22Rv1 (cell line): Measurements from ENCODE around the gene IDH3G.

Source experiments
- CTCF ChIP-seq: fragments of 450-650 bp; IDR thresholded peaks from 2 replicates; pipeline ENCODE4 v1.5.1; 2017; ENCODE audit warnings: mild to moderate bottlenecking
- ZFX ChIP-seq: fragments of 450-650 bp; IDR thresholded peaks from 2 replicates; pipeline ENCODE4 v1.6.1; 2017; ENCODE audit warnings: antibody characterized with exemption, borderline replicate concordance

- TF ChIP-seq CTCF = no peak
- TF ChIP-seq ZFX = no peak
These were observed 13.3 kb downstream of the IDH3G start, which contains the start of gene SRPK3 for GRCh38 chrX:153780678-153781427.
